ENCODE results near the gene SPC24.

The SPC24 gene

DNA sequence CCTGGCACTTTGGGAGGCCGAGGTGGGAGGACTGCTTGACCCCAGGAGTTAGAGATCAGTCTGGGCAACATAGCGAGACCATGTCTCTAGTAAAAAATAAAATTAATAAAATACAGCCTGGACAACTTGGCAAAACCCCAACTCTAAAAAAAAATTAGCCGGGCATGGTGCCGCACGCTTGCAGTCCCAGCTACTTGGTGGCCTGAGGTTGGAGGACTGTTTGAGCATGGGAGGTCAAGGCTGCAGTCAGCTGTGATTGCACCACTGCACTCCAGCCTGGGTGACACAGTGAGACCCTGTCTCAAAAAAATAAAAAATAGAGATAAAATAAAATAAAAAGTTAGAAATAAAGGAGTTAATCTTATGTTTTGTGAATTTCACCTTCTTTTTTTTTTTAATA is 15.6 kb upstream of the SPC24 start:
- H3K9me3 ChIP-seq (ENCODE audit: severe bottlenecking), result no peaks in the 10 kb centered on the region
- TF ChIP-seq, protein P1, sequence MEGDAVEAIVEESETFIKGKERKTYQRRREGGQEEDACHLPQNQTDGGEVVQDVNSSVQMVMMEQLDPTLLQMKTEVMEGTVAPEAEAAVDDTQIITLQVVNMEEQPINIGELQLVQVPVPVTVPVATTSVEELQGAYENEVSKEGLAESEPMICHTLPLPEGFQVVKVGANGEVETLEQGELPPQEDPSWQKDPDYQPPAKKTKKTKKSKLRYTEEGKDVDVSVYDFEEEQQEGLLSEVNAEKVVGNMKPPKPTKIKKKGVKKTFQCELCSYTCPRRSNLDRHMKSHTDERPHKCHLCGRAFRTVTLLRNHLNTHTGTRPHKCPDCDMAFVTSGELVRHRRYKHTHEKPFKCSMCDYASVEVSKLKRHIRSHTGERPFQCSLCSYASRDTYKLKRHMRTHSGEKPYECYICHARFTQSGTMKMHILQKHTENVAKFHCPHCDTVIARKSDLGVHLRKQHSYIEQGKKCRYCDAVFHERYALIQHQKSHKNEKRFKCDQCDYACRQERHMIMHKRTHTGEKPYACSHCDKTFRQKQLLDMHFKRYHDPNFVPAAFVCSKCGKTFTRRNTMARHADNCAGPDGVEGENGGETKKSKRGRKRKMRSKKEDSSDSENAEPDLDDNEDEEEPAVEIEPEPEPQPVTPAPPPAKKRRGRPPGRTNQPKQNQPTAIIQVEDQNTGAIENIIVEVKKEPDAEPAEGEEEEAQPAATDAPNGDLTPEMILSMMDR (IDR thresholded peaks at IDR 0.05; ENCODE audit: low read depth, low read length), result no peak
- H3K27ac ChIP-seq, result no peak overlapping the region
- no peak for DNase-seq
- peaks cover 84% of the 10 kb centered on the region for H3K36me3 ChIP-seq
- H3K4me3 ChIP-seq (ENCODE audit: low read depth, low read length), result no peak overlapping the region
- H3K27me3 ChIP-seq (ENCODE audit: insufficient read depth, low read depth, severe bottlenecking), result no peaks in the 10 kb centered on the region

DNA sequence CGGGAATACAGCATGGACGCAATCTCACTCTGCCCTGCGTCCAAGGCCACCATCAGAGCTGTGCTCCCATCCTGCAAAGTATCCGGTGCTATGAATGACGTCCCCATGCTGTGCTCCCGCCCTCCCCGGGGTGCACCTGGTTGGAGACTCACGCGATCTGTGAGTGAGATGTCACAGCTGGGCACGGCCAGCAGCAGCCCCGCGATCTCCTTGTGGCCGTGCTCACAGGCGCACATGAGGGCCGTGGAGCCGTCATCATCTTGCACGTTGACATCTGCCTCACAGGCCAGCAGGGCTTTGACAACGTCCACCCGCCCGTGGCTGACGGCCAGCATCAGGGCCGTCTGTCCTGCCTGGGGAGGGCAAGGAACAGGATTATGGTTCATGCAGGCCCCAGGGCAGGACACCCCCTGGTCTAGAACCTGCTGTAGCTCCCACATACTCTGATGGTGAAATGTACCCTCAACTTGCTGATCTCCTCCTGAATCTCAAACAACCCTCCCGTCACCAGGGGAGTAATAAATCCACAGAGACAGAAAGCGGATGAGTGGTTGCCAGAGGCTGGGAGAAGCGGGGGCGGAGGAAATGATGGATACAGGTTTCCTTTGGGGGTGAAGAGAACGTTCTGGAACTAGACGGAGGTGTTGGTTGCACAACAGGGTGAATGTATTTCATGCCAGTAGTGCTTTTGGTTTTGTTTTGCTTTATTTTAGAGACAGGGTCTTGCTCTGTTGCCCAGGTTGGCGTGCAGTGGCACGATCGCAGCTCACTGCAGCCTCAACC is 14.5 kb upstream of the SPC24 start:
- Histone ChIP-seq H3K9me3 (ENCODE audit: severe bottlenecking) (no peaks in the 10 kb centered on the region), H3K27ac (no peak overlapping the region), H3K27me3 (ENCODE audit: insufficient read depth, low read depth, severe bottlenecking) (no peaks in the 10 kb centered on the region), H3K36me3 (peaks cover 87% of the 10 kb centered on the region), H3K4me3 (ENCODE audit: low read depth, low read length) (no peak overlapping the region)
- TF ChIP-seq, protein P1 (IDR thresholded peaks at IDR 0.05; ENCODE audit: low read depth, low read length), result no peak
- DNase-seq, result no peak

DNA sequence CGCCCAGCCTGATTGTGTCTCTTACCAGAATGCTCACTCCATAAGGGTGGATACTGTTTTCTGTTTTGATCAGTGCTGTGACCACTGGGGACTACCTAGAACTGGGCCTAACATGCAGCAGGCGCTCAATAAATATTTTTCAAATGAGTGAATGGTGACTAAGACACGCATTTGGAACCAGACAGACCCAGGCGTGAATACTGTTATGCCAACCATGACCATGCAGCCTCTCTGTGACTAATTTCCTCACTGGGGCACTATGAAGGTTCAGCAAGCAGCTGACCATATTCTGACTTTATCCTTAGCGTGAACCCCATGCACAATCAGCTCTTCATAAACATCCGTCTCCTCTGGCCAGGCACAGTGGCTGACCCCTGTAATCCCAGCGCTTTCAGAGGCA is 13.0 kb upstream of the SPC24 start:
- no peaks in the 10 kb centered on the region for H3K27me3 ChIP-seq (ENCODE audit: insufficient read depth, low read depth, severe bottlenecking)
- H3K36me3 ChIP-seq, result peaks cover 72% of the 10 kb centered on the region
- no peak for DNase-seq
- no peaks in the 10 kb centered on the region for H3K9me3 ChIP-seq (ENCODE audit: severe bottlenecking)
- H3K27ac ChIP-seq, result no peak overlapping the region
- TF ChIP-seq, protein P1 (IDR thresholded peaks at IDR 0.05; ENCODE audit: low read depth, low read length), result no peak
- no peak overlapping the region for H3K4me3 ChIP-seq (ENCODE audit: low read depth, low read length)

DNA sequence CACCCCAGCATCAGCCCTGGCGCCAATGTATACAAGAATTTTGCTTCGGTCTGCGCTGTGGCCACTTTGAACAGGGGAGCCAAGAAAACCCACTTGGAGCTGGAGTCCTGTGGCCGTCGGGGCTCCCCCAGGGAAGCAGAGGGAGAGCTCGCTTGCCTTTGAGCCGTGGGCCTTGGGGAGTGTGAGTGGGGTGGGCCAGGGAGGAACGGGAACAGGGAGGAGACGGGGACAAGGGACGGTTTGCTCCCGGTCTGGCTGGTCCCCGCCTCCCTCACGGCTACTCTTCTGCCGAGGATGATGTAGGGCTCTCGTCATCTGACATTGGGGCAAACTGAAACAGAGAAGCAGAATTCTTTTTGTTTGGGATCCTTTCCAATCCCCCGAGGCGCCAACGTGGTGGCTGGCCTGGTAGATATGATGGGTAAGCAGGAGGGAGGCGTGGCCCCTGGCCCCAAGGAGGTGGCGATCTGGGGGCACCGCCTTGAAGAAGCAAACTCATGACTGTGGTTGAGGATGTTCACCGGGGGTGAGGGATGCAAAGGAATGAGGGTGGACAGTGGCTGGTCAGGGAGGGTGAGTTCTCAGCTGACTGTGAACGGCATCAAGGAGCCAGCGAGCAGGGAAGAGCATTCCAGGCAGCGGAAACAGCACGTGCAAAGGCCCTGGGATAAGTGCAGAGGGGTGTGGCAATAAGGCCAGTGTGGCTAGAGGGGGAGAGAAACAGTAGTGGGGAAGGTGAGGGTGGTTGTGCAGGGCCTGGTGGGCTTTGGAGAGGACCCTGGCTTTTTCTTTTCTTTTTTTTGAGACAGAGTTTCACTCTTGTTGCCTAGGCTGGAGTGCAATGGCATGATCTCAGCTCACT is 10.9 kb upstream of the SPC24 start:
- Histone ChIP-seq H3K27me3 (ENCODE audit: insufficient read depth, low read depth, severe bottlenecking) (no peaks in the 10 kb centered on the region), H3K4me3 (ENCODE audit: low read depth, low read length) (no peak overlapping the region), H3K27ac (no peak overlapping the region), H3K36me3 (peaks cover 57% of the 10 kb centered on the region), H3K9me3 (ENCODE audit: severe bottlenecking) (no peaks in the 10 kb centered on the region)
- no peak for DNase-seq
- TF ChIP-seq, protein P1 (IDR thresholded peaks at IDR 0.05; ENCODE audit: low read depth, low read length), result no peak

DNA sequence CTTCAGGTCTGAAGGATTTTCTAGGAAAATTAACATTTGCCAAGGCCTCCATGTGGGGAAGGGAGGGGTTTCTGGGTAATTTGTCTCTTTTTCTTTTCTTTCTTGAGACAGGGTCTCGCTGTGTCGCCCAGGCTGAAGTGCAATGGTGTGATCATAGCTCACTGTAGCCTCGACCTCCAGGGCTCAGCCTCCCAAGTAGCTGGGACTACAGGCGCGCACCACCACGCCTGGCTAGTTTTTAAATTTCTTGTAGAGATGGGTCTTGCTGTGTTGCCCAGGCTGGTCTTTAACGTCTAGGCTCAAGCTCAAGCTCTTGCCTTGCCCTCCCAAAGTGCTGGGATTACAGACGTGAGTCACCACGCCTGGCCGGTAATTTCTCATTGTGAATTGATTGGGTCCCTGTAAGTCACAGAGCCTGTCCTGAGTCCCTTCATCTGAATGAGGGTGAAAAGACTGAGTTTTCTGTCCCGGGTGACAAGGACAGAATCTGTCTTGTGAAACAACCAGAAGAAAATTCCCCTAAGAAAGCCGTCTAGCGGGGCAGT is 10.0 kb upstream of the SPC24 start:
- H3K27ac ChIP-seq, result no peak overlapping the region
- peaks cover 50% of the 10 kb centered on the region for H3K36me3 ChIP-seq
- H3K27me3 ChIP-seq (ENCODE audit: insufficient read depth, low read depth, severe bottlenecking), result no peaks in the 10 kb centered on the region
- no peak overlapping the region for H3K4me3 ChIP-seq (ENCODE audit: low read depth, low read length)
- TF ChIP-seq, protein P1 (IDR thresholded peaks at IDR 0.05; ENCODE audit: low read depth, low read length), result no peak
- H3K9me3 ChIP-seq (ENCODE audit: severe bottlenecking), result no peaks in the 10 kb centered on the region
- no peak for DNase-seq
